Calu3 (cell line): ENCODE measurements around the gene SLC25A4. TPM values are rescaled to one million over a fixed set of nuclear protein-coding genes. Genes with fewer than 3 reads are reported as not detected.

ENCODE experiments used
- Bru-seq: library from RNA; stranded (reverse); fragments of 400-500 nt; gene quantifications from one replicate; lab custom pipeline; 2021; lab: Mats Ljungman, UMichigan
- BruChase-seq, 2 experiments: library from RNA; stranded (reverse); fragments of 400-500 nt; gene quantifications; one replicate each; lab custom pipeline; 2021; lab: Mats Ljungman, UMichigan
- BruUV-seq: library from RNA; stranded (reverse); fragments of 400-500 nt; replicated peaks from 2 replicates; lab custom pipeline; 2021; lab: Mats Ljungman, UMichigan
- CTCF ChIA-PET: fragments of 300-600 bp; sonication (Branson Sonifier 250); formaldehyde crosslinking; loops from one replicate; lab custom pipeline; 2022; ENCODE audit warnings: antibody characterized with exemption; lab: Charles Lee
- DNase-seq: peaks from one replicate; pipeline ENCODE4 v3.0.0; 2022
- H3K27ac Mint-ChIP-seq: one replicate; pipeline ENCODE4 v1.8.0; 2022; ENCODE audit warnings: mixed read lengths; ENCODE audit not compliant: unreplicated experiment
- H3K27me3 Mint-ChIP-seq: one replicate; pipeline ENCODE4 v1.8.0; 2022; ENCODE audit warnings: mixed read lengths; ENCODE audit not compliant: unreplicated experiment
- H3K36me3 Mint-ChIP-seq: one replicate; pipeline ENCODE4 v1.8.0; 2022; ENCODE audit warnings: mild to moderate bottlenecking, moderate library complexity, mixed read lengths; ENCODE audit not compliant: insufficient read depth, unreplicated experiment
- H3K4me1 Mint-ChIP-seq: one replicate; pipeline ENCODE4 v1.8.0; 2022; ENCODE audit warnings: mild to moderate bottlenecking, low read depth, mixed read lengths; ENCODE audit not compliant: unreplicated experiment
- H3K4me3 Mint-ChIP-seq: one replicate; pipeline ENCODE4 v1.8.0; 2022; ENCODE audit warnings: mild to moderate bottlenecking, low read depth, moderate library complexity, mixed read lengths; ENCODE audit not compliant: unreplicated experiment
- H3K9me3 Mint-ChIP-seq: one replicate; pipeline ENCODE4 v1.8.0; 2022; ENCODE audit warnings: low read depth, mixed read lengths; ENCODE audit not compliant: unreplicated experiment
- CTCF ChIP-seq: fragments of 200-600 bp; IDR thresholded peaks from one replicate; pipeline ENCODE4 v1.8.0; 2022; ENCODE audit warnings: antibody characterized with exemption; ENCODE audit not compliant: unreplicated experiment
- intact Hi-C: fragments of 100-400 bp; cut with micrococcal nuclease; formaldehyde crosslinking; loops from one replicate; pipeline ENCODE4 v1.10.0; 2022; ENCODE audit not compliant: unreplicated experiment
- long read RNA-seq: library from polyadenylated mRNA; stranded (forward); transcript quantifications from one replicate; pipeline ENCODE4 v2.0.0, GENCODE V29; 2022
- total RNA-seq: library from RNA; stranded (reverse); gene quantifications from 2 replicates; pipeline ENCODE4 v1.2.3, GENCODE V29; 2022

The SLC25A4 gene
- total RNA-seq: 15.2 and 17.8 TPM in 2 replicates
- Bru-seq, nascent RNA: percentile 51 among the genes with signal in this experiment
- percentile 53 among the genes with signal in this experiment for BruChase-seq, experiment 1, labeled RNA remaining after a 6-hour chase
- percentile 50 among the genes with signal in this experiment for BruChase-seq, experiment 2, labeled RNA remaining after a 2-hour chase
- long read RNA-seq, full-length matches to known transcripts: 125 of 169 reads
- long read RNA-seq, partial matches to known transcripts: 7 of 169 reads
- long read RNA-seq, other reads (novel, unspliced or antisense): 37 of 169 reads

DNA sequence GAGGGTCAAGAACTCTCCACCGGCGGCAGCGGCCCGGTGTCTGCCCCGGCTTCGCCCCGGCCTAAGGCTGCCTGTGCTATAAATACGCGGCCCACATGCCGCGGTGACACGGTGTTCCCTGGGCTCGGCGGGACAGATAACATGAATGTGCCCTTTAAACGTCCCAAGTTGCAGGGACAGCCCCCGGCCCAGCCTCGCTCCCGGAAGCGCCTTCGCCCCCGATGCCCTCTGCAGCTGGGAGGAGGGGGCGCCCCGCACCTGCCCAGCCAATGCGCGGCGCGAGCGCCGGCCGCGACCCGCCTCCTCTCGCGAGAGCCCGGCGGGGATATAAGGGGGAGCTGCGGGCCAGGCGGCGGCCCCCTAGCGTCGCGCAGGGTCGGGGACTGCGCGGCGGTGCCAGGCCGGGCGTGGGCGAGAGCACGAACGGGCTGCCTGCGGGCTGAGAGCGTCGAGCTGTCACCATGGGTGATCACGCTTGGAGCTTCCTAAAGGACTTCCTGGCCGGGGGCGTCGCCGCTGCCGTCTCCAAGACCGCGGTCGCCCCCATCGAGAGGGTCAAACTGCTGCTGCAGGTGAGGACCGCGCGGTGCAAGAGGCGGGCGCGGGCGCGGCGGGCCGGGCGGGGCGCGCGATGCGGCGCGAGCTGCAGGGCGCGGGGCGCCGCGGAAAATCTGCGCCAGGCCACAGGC lies at the start of gene SLC25A4:
Gene SLC25A4 (plus strand): TSS at position 355 of the 689 bp plus-strand sequence. CDS start 107 bp downstream, at position 462.
- peak; percentile 86 for DNase-seq
- no peaks in the 10 kb centered on the region for H3K9me3 Mint-ChIP-seq
- TF ChIP-seq CTCF: no peak
- H3K36me3 Mint-ChIP-seq: peaks cover 26% of the 10 kb centered on the region
- no TSS peak for BruUV-seq
- peak within 1 kb of the TSS; percentile 86 for H3K27ac Mint-ChIP-seq
- intact Hi-C loops: no loop called here
- peaks cover 7% of the 10 kb centered on the region for H3K4me1 Mint-ChIP-seq
- H3K27me3 Mint-ChIP-seq: no peaks in the 10 kb centered on the region
- peak within 1 kb of the TSS; percentile 77 for H3K4me3 Mint-ChIP-seq
- CTCF ChIA-PET: interaction anchor here (1.5 kb wide), 1 partner anchor 9 kb away, joined by 6 read pairs; no protein-coding TSS in a partner anchor

GRCh38 chr4:185093603-185094002 lies 49.5 kb upstream of the SLC25A4 start:
- intact Hi-C loops: no loop called here
- H3K36me3 Mint-ChIP-seq: no peaks in the 10 kb centered on the region

GRCh38 chr4:185096032-185096653 lies 46.9 kb upstream of the SLC25A4 start:
- no peaks in the 10 kb centered on the region for H3K4me1 Mint-ChIP-seq
- no peaks in the 10 kb centered on the region for H3K36me3 Mint-ChIP-seq
- intact Hi-C loops: loop anchor here (1.0 to 5.0 kb wide), 3 partner anchors 39 to 349 kb away; no protein-coding TSS in a partner anchor
- peak; percentile 36 for DNase-seq
- CTCF ChIA-PET: interaction anchor here (0.5 to 2.1 kb wide), 22 partner anchors 16 to 1670 kb away, joined by 3 to 18 read pairs (median 3); no protein-coding TSS in a partner anchor
- no peaks in the 10 kb centered on the region for H3K9me3 Mint-ChIP-seq
- H3K27me3 Mint-ChIP-seq: no peaks in the 10 kb centered on the region
- no peak for TF ChIP-seq CTCF
- no peak overlapping the region for H3K27ac Mint-ChIP-seq
- no TSS peak for BruUV-seq
- no peak overlapping the region for H3K4me3 Mint-ChIP-seq

More at GRCh38 chr4:185093603-185094002, 49.5 kb upstream of the SLC25A4 start:
- no peak overlapping the region for H3K4me3 Mint-ChIP-seq
- DNase-seq: no peak
- CTCF ChIA-PET: no interaction called here
- H3K9me3 Mint-ChIP-seq: no peaks in the 10 kb centered on the region
- BruUV-seq: no TSS peak
- no peak overlapping the region for H3K27ac Mint-ChIP-seq
- no peaks in the 10 kb centered on the region for H3K27me3 Mint-ChIP-seq
- H3K4me1 Mint-ChIP-seq: no peaks in the 10 kb centered on the region
- TF ChIP-seq CTCF: no peak

DNA sequence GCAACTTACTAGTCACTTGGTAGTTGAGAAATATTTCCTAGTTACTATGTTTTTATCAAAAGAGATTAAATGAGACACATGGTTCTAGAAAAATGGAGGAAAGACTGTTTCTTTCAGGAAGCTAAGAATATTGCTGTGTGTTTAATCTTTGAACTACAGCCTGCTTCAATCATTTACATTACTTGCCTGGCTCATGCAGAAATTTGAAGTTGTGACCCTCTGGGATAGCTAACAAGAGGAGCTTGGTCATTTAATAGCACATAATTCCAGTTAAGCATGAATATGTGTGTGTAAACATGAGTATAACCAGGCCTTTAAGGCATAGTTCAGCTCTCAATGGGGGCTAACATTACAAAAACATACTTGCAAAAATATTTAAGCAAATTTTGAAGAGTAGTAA lies 44.6 kb upstream of the SLC25A4 start:
- TF ChIP-seq CTCF: no peak
- CTCF ChIA-PET: interaction anchor here (0.6 to 0.7 kb wide), 3 partner anchors 11 to 340 kb away, joined by 3 to 6 read pairs (median 6); no protein-coding TSS in a partner anchor
- BruUV-seq: no TSS peak
- no peak for DNase-seq
- Mint-ChIP-seq H3K4me3 (no peak overlapping the region), H3K4me1 (no peaks in the 10 kb centered on the region), H3K27ac (no peak overlapping the region), H3K9me3 (no peaks in the 10 kb centered on the region), H3K27me3 (no peaks in the 10 kb centered on the region), H3K36me3 (no peaks in the 10 kb centered on the region)
- intact Hi-C loops: loop anchor here (5.0 kb wide), 1 partner anchor 351 kb away; no protein-coding TSS in a partner anchor
